HEK293T (cell line): ENCODE data around the gene ZNF414.

Experiments used
- CTCF ChIA-PET: fragments of 350-600 bp; formaldehyde crosslinking; extraction: SDS; loops from one replicate; lab custom pipeline; 2021; ENCODE audit warnings: antibody characterized with exemption, inconsistent platforms; lab: Yijun Ruan, JAX
- POLR2A ChIA-PET: fragments of 350-600 bp; formaldehyde crosslinking; extraction: SDS; loops from one replicate; lab custom pipeline; 2020; ENCODE audit warnings: antibody characterized with exemption, inconsistent platforms; lab: Yijun Ruan, JAX
- DNase-seq: peaks from one replicate; pipeline ENCODE4 v3.0.0; 2012; ENCODE audit warnings: mixed read lengths; ENCODE audit errors: extremely low spot score
- ARNT ChIP-seq: fragments of 450-650 bp; IDR thresholded peaks from 2 replicates; pipeline ENCODE4 v1.6.1; 2017; ENCODE audit warnings: mild to moderate bottlenecking
- BHLHE40 ChIP-seq: fragments of 450-650 bp; IDR thresholded peaks from 2 replicates; pipeline ENCODE4 v1.6.1; 2016; ENCODE audit warnings: mild to moderate bottlenecking, moderate library complexity, borderline replicate concordance
- CTBP1 ChIP-seq: fragments of 450-650 bp; IDR thresholded peaks from 2 replicates; pipeline ENCODE4 v1.6.1; 2016; ENCODE audit warnings: borderline replicate concordance
- ELF4 ChIP-seq: fragments of 450-650 bp; IDR thresholded peaks from 2 replicates; pipeline ENCODE4 v1.6.1; 2017; ENCODE audit warnings: antibody characterized with exemption
- FOXA1 ChIP-seq: fragments of 450-650 bp; IDR thresholded peaks from 2 replicates; pipeline ENCODE4 v1.6.1; 2016; ENCODE audit warnings: mild to moderate bottlenecking
- FOXK2 ChIP-seq: fragments of 450-650 bp; IDR thresholded peaks from 2 replicates; pipeline ENCODE4 v1.6.1; 2016; ENCODE audit warnings: mild to moderate bottlenecking
- FOXM1 ChIP-seq: fragments of 450-650 bp; IDR thresholded peaks from 2 replicates; pipeline ENCODE4 v1.6.1; 2017; ENCODE audit warnings: mild to moderate bottlenecking, borderline replicate concordance
- HDGF ChIP-seq: fragments of 450-650 bp; IDR thresholded peaks from 2 replicates; pipeline ENCODE4 v1.6.1; 2017; ENCODE audit warnings: antibody characterized with exemption, borderline replicate concordance
- L3MBTL2 ChIP-seq: fragments of 450-650 bp; conservative IDR thresholded peaks from 2 replicates; pipeline ENCODE4 v1.6.1; 2016; ENCODE audit warnings: mild to moderate bottlenecking
- LEF1 ChIP-seq: fragments of 450-650 bp; IDR thresholded peaks from 2 replicates; pipeline ENCODE4 v1.6.1; 2017; ENCODE audit warnings: mild to moderate bottlenecking, borderline replicate concordance
- NFRKB ChIP-seq: fragments of 450-650 bp; IDR thresholded peaks from 2 replicates; pipeline ENCODE4 v1.6.1; 2016; ENCODE audit warnings: mild to moderate bottlenecking, moderate library complexity
- SP1 ChIP-seq: fragments of 450-650 bp; IDR thresholded peaks from 2 replicates; pipeline ENCODE4 v1.6.1; 2017
- SUZ12 ChIP-seq: fragments of 450-650 bp; IDR thresholded peaks from 2 replicates; pipeline ENCODE4 v1.6.1; 2016; ENCODE audit warnings: mild to moderate bottlenecking
- TARDBP ChIP-seq: fragments of 450-650 bp; IDR thresholded peaks from 2 replicates; pipeline ENCODE4 v1.6.1; 2016
- ZNF384 ChIP-seq: fragments of 450-650 bp; IDR thresholded peaks from 2 replicates; pipeline ENCODE4 v1.6.1; 2016
- TF ChIP-seq, protein P1 (sequence below): fragments of 450-650 bp; IDR thresholded peaks from 2 replicates; pipeline ENCODE4 v1.6.1; 2016

Gene ZNF414

DNA sequence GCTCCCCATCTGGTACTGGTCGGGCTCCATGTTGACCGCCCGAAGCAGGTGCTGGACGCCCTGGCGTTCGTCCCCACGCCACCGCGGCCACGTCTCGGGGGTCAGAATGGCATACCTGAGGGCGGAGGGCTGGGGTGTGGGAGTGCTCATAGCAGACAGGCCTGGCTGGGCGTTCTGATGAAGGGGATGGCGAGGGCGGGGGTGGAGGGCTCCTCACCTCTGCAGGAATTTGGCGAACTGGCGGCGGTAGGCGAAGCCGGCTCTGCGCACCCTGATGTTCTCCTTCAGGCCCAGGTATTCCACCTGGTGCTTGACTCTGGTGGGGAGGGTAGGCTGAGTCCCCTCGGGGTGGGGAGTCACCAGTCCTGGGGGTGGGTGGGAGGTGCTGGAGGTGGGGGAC, 22.3 kb upstream of the ZNF414 start:
- CTCF ChIA-PET: no interaction called here
- POLR2A ChIA-PET: no interaction called here
- no peak for TF ChIP-seq CTBP1
- no peak for TF ChIP-seq ARNT
- TF ChIP-seq TARDBP: no peak
- TF ChIP-seq SUZ12: no peak
- TF ChIP-seq ELF4: no peak
- TF ChIP-seq, protein P1, sequence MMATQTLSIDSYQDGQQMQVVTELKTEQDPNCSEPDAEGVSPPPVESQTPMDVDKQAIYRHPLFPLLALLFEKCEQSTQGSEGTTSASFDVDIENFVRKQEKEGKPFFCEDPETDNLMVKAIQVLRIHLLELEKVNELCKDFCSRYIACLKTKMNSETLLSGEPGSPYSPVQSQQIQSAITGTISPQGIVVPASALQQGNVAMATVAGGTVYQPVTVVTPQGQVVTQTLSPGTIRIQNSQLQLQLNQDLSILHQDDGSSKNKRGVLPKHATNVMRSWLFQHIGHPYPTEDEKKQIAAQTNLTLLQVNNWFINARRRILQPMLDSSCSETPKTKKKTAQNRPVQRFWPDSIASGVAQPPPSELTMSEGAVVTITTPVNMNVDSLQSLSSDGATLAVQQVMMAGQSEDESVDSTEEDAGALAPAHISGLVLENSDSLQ: no peak
- TF ChIP-seq L3MBTL2: no peak
- TF ChIP-seq SP1: no peak
- no peak for TF ChIP-seq LEF1
- TF ChIP-seq BHLHE40: no peak
- TF ChIP-seq FOXA1: no peak
- TF ChIP-seq ZNF384: no peak
- TF ChIP-seq HDGF: no peak
- TF ChIP-seq NFRKB: no peak
- TF ChIP-seq FOXM1: no peak
- no peak for TF ChIP-seq FOXK2
- no peak for DNase-seq

DNA sequence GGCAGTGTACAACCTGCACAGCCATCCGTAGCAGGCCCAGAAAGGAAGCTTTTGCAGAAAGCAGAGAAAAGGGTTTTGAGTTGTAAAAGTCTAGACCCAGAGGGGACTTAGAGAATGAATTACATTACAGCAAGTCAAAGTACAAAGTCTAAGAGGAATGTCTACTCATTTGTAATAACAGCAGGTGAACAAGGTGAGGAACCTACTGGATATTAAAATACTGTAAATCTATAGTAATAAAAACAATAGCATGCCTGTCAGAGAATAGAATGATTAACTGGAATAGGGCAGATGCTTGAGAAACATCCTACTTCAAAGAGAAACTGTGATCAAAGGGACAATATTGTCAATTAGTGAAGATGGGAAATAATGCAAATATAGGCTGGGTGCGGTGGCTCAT, 18.3 kb upstream of the ZNF414 start:
- ChIA-PET POLR2A (interaction anchor here (1.0 kb wide), 1 partner anchor 10 kb away, joined by 3 read pairs; no protein-coding TSS in a partner anchor), CTCF (no interaction called here)
- no peak for TF ChIP-seq FOXK2
- no peak for DNase-seq

DNA sequence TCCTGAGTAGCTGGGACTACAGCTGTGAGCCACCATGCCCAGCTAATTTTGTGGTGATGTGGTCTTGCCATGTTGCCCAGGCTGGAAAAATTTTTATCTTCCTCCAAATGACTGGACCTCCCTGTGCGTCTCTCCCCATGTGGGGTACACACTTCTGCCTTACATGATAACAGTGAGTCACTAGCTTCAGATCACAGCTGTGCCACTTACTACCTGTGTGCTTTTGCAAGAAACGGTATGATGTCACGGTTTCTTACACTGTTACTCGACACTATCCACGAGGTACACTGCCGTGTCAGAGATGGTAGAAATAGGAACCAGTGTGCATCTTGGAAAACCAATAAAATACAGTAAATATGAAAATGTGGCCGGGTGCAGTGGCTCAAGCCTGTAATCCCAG, 17.5 kb upstream of the ZNF414 start:
- TF ChIP-seq HDGF: no peak
- no peak for TF ChIP-seq BHLHE40
- TF ChIP-seq ELF4: no peak
- no peak for TF ChIP-seq ARNT
- DNase-seq: no peak
- ChIA-PET POLR2A (interaction anchor here (1.6 kb wide), 1 partner anchor 18 kb away, joined by 8 read pairs; the partner anchor contains the start of gene ZNF414), CTCF (no interaction called here)

DNA sequence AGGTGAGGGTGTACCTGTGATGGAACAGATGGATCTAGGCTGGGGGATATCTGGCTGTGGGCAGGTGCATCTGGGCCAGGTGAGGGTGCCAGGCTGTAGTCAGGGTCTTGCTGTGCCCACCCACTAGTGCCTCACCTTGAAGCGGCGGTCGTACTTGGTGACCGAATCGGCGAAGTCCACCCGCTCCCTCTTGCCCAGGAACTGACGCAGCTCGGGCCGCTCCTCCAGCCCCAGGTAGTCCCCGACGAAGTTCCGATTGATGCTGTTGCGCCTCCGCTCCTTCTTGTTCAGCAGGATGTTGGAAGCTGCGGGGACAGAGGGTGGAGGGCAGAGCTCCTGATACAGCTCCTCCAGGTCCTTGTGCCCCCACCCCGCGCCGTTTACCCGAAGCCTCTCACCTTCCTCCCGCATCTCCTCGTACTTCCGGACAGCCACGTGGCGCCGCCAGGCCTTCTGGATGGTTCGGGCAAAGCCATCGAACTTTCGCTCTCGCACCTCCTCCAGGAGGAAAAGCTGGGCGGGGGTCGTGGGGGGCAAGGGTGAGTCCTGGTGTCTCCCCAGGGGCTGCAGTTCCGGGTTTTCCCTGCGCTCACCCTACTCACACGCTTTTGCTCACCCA, 16.2 kb upstream of the ZNF414 start:
- ChIA-PET CTCF (no interaction called here), POLR2A (interaction anchor here (1.6 to 7.4 kb wide), 2 partner anchors 15 to 16 kb away, joined by 8 to 121 read pairs; partner anchors contain the start of gene ZNF414)
- DNase-seq: no peak
- TF ChIP-seq ZNF384: no peak

DNA sequence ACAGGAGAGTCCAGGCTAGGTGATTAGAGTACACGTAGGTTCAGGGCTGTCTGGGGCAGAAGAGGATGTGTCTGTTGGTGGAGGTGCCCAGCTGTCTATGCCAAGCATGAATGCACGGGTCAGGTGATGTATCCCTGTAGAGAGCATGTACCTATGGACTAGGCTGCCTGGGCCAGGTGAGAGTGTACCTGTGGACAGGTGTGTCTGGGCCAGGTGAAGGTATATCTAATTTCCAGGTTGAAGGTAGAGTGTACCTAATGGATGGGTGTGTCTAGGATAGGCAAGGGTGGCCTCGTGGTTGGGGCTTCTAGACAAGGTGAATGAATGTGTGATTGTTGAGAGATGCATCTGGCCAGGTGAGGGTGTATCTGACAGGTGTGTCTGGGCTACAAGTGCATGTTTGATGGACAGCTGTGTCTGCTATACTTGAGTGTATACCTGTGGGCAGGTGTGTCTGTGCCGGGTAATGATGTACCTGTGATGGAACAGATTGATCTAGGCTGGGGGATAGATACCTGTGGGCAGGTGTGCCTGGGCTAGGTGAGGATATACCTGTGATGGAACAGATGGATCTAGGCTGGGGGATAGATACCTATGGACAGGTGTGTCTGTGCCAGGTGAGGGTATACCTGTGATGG, 15.5 kb upstream of the ZNF414 start:
- POLR2A ChIA-PET: interaction anchor here (7.4 kb wide), 1 partner anchor 15 kb away, joined by 121 read pairs; the partner anchor contains the start of gene ZNF414
- TF ChIP-seq FOXM1 (no peak), CTBP1 (peak; percentile 52; the same call in 1 of the 2 replicates)
- DNase-seq: no peak
- CTCF ChIA-PET: no interaction called here

DNA sequence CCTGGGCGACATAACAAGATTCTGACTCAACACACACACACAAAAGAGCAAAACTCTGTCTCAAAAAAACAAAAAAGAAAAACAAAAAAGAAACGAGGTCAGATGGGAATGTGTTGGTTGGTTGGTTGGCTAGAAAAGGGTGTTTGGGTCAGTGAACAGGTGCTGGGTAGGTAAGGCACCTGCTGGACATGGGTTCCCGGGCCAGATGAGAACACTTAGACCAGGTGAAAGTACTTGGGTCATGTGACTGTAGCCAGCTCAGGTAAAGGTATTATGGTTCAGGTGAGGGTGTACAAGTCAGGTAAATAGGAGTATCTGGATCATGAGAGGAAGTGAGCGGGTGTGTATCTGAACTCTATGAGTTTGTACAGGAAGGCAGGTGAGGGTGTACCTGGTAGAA, 14.5 kb upstream of the ZNF414 start:
- ChIA-PET CTCF (no interaction called here), POLR2A (interaction anchor here (7.4 kb wide), 1 partner anchor 14 kb away, joined by 121 read pairs; the partner anchor contains the start of gene ZNF414)
- no peak for DNase-seq
- TF ChIP-seq LEF1: no peak
- no peak for TF ChIP-seq ZNF384
- no peak for TF ChIP-seq NFRKB
- no peak for TF ChIP-seq FOXM1
- TF ChIP-seq TARDBP: no peak
- TF ChIP-seq, protein P1: no peak
- TF ChIP-seq ELF4: no peak
- TF ChIP-seq FOXA1: no peak
- TF ChIP-seq BHLHE40: no peak
- TF ChIP-seq HDGF: no peak
- no peak for TF ChIP-seq SP1
- no peak for TF ChIP-seq CTBP1
- TF ChIP-seq SUZ12: no peak
- no peak for TF ChIP-seq FOXK2

DNA sequence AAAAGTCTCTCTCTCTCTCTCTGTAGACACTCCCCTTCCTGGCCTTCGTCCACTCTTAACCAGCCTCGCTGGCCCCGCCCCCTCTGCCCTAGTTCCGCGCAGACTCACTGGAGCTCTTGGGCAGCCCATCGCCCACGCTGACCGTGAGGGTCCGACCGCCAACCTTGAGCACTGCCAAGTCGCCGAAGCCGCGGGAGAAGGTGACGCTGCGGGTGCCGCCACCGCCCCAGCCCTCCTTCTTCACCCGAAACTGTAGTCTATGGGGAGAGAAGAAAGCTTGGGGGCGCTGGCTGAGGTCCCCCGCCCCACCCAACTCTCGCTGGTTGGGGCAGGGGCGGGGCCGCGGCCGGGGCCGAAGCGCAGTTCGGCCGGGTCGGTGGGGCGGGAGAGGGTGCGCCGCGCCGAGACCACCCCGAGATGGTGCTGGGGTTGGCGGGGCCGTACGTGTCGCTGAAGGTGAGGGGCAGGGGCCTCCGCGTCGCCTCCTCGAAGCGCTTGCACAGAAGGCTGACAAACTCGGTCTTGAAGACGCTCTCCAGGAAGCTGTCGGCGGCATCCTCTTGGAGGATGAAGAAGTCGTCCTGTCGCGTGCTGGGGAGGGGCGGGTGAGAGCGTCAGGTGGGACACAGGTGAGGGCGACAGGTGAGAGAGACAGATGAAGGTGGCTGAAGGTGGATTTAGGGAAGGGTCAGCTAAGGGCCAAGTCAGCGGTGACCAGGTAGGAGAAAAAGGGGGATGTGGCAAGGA, 12.6 kb upstream of the ZNF414 start:
- POLR2A ChIA-PET: interaction anchor here (0.6 to 7.4 kb wide), 12 partner anchors 11 to 1242 kb away, joined by 3 to 121 read pairs (median 3); partner anchors contain the start of genes ZNF414 and ZNF846
- CTCF ChIA-PET: interaction anchor here (1.2 kb wide), 1 partner anchor 13 kb away, joined by 3 read pairs; the partner anchor contains the start of gene ZNF414
- DNase-seq: peak; percentile 89
- TF ChIP-seq L3MBTL2 (peak; percentile 78), SUZ12 (no peak), FOXM1 (no peak), BHLHE40 (no peak), CTBP1 (no peak)
